ENCODE data around the gene MEF2B.

Gene MEF2B

DNA sequence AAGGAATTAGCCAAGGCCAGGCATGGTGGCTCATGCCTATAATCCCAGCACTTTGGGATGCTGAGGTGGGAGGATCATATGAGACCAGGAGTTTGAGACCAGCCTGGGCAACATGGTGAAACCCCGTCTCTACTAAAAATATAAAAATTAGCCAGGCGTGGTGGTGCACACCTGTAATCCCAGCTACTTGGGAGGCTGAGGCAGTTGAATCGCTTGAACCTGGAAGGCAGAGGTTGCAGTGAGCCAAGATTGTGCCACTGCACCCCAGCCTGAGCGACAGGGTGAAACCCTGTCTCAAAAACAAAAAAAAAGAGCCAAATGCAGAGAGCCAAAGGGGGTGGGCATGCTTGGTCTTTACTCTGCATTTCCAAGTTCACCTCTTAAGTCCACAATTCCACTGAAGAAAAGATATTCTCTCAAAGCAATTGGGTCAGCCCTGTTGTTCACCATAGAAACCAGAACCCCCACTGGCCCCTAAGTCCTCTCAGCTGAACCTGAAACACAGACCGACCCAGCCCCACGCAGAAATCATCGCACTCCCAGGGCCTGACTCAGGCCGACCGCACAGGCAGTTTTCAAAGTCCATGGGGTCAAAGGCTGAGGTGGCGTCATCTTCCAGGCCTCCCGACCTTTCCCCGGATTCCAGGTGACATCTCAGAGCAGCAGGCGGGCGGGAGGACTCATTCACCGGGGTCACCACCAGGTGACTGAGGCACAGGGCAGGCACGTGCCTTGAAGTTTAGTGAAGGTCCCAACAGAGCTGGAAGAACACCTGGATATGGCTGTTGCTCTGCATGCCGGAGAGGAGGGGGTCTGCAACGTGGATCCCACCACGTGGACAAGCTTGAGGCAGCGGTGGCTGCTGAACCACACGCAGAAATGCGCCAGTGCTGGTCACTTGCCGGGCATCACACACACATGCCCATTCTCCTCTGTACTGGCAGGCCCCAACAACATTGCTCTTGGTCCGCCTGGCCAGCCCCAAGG, 73.1 kb downstream of the MEF2B start:
- DNase-seq = no peak

GRCh38 chr19:19095691-19096090, 74.4 kb downstream of the MEF2B start:
- no peak for DNase-seq

Measured in T-helper 2 cell (primary cell).